Measurements from ENCODE around the gene FBXL7. TPM values are rescaled to one million over a fixed set of nuclear protein-coding genes. Genes with fewer than 3 reads are reported as not detected.

FBXL7 gene
- total RNA-seq, 1 donor from 2014 or later = 12.3 TPM

DNA sequence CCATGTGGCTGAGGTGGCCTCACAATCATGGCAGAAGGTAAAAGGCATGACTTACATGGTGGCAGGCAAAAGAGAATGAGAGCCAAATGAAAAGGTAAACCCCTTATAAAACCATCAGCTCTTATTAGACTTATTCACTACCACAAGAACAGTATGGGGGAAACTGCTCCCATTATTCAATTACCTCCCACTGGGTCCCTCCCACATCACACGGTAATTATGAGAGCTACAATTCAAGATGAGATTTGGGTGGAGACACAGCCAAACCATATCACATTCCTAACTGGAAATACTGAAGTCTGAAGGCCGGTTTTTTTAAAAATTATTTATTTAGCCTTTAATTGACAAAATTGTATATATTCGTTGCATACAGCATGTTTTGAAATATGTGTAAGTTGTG lies 28.5 kb downstream of the FBXL7 start:
- H3K27me3 Mint-ChIP-seq (ENCODE audit: insufficient read depth, low read depth) = no peaks in the 10 kb centered on the region

DNA sequence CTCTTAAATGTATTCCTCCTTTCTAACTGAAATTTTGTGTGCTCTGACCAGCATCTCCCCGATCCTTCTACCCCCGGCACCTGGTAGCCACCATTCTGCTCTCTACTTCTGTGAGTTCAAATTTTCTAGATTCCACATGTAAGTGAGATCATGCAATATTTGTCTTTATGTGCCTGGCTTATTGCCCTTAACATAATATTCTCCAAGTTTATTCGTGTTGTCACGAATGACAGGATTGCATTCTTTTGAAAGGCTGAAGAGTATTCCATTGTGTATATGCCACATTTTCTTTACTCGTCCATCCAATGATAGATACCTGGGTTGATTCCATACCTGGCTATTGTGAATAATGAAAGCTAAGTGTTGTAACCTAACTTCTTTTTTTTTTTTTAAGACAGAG lies 29.0 kb downstream of the FBXL7 start:
- no peaks in the 10 kb centered on the region for H3K36me3 ChIP-seq
- Mint-ChIP-seq H3K9me3 (peaks cover 14% of the 10 kb centered on the region), H3K36me3 (peaks cover 30% of the 10 kb centered on the region), H3K27me3 (ENCODE audit: insufficient read depth, low read depth) (no peaks in the 10 kb centered on the region), H3K4me1 (no peaks in the 10 kb centered on the region), H3K27ac (no peak overlapping the region), H3K4me3 (no peak overlapping the region)
- H3K79me2 ChIP-seq (ENCODE audit: low read depth) = peaks cover 71% of the 10 kb centered on the region
- no peak overlapping the region for H3K4me2 ChIP-seq
- no peak overlapping the region for H3K4me3 ChIP-seq
- no peak overlapping the region for H3K27ac ChIP-seq
- no peak for DNase-seq (ENCODE audit: low spot score)
- no peaks in the 10 kb centered on the region for H3K4me1 ChIP-seq
- no peaks in the 10 kb centered on the region for H3K9me3 ChIP-seq (ENCODE audit: low read depth)
- no peak overlapping the region for H3K9ac ChIP-seq
- no peaks in the 10 kb centered on the region for H4K20me1 ChIP-seq (ENCODE audit: low read depth)
- TF ChIP-seq, protein P1, sequence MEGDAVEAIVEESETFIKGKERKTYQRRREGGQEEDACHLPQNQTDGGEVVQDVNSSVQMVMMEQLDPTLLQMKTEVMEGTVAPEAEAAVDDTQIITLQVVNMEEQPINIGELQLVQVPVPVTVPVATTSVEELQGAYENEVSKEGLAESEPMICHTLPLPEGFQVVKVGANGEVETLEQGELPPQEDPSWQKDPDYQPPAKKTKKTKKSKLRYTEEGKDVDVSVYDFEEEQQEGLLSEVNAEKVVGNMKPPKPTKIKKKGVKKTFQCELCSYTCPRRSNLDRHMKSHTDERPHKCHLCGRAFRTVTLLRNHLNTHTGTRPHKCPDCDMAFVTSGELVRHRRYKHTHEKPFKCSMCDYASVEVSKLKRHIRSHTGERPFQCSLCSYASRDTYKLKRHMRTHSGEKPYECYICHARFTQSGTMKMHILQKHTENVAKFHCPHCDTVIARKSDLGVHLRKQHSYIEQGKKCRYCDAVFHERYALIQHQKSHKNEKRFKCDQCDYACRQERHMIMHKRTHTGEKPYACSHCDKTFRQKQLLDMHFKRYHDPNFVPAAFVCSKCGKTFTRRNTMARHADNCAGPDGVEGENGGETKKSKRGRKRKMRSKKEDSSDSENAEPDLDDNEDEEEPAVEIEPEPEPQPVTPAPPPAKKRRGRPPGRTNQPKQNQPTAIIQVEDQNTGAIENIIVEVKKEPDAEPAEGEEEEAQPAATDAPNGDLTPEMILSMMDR (IDR thresholded peaks at IDR 0.05) = no peak
- no peak for TF ChIP-seq EZH2 (IDR thresholded peaks at IDR 0.05)
- TF ChIP-seq EZH2phosphoT487 (IDR thresholded peaks at IDR 0.05) = no peak
- no peaks in the 10 kb centered on the region for H3K27me3 ChIP-seq
- H2AFZ ChIP-seq (replicated peaks) = no peak overlapping the region
- no peaks in the 10 kb centered on the region for H3F3A ChIP-seq (ENCODE audit: low read depth)

More for the DNA sequence above, 28.5 kb downstream of the FBXL7 start:
- no peaks in the 10 kb centered on the region for H3K4me1 ChIP-seq
- H3K27me3 ChIP-seq = no peaks in the 10 kb centered on the region
- DNase-seq (ENCODE audit: low spot score) = no peak
- no peak overlapping the region for H3K27ac ChIP-seq
- H3K79me2 ChIP-seq (ENCODE audit: low read depth) = peaks cover 70% of the 10 kb centered on the region
- TF ChIP-seq, protein P1 (IDR thresholded peaks at IDR 0.05) = no peak
- TF ChIP-seq EZH2 (IDR thresholded peaks at IDR 0.05) (no peak), EZH2phosphoT487 (IDR thresholded peaks at IDR 0.05) (no peak)
- no peak overlapping the region for H3K4me3 ChIP-seq
- H3K27ac Mint-ChIP-seq = no peak overlapping the region
- H4K20me1 ChIP-seq (ENCODE audit: low read depth) = no peaks in the 10 kb centered on the region
- peaks cover 29% of the 10 kb centered on the region for H3K36me3 Mint-ChIP-seq
- H3K9me3 ChIP-seq (ENCODE audit: low read depth) = no peaks in the 10 kb centered on the region
- H3F3A ChIP-seq (ENCODE audit: low read depth) = no peaks in the 10 kb centered on the region
- no peaks in the 10 kb centered on the region for H3K36me3 ChIP-seq
- no peak overlapping the region for H3K9ac ChIP-seq
- H3K4me1 Mint-ChIP-seq = no peaks in the 10 kb centered on the region
- no peak overlapping the region for H3K4me3 Mint-ChIP-seq
- peaks cover 11% of the 10 kb centered on the region for H3K9me3 Mint-ChIP-seq
- H2AFZ ChIP-seq (replicated peaks) = no peak overlapping the region
- H3K4me2 ChIP-seq = no peak overlapping the region

DNA sequence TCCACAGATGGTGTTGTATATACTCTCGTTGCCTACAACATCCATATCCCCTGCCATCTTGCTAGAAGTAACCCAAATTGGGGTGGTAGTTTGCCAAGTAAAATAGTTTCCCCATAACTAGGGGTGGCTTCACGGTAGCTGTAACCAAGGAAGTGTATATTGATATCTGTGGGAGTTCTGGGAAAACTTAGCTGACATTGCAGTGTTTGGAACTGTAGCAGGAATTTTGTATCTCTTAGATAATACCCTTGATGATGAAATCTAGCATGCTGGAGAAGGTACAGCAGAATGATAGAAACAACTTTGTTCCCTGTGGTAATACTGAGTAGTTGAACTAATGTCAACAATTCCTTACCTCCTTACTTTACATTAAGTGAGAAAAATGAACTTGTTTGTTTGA lies 29.8 kb downstream of the FBXL7 start:
- TF ChIP-seq, protein P1 (IDR thresholded peaks at IDR 0.05) = no peak
- TF ChIP-seq EZH2 (IDR thresholded peaks at IDR 0.05) (no peak), EZH2phosphoT487 (IDR thresholded peaks at IDR 0.05) (no peak)
- Mint-ChIP-seq H3K4me1 (no peaks in the 10 kb centered on the region), H3K9me3 (peaks cover 21% of the 10 kb centered on the region), H3K36me3 (peaks cover 28% of the 10 kb centered on the region), H3K27me3 (ENCODE audit: insufficient read depth, low read depth) (no peaks in the 10 kb centered on the region), H3K27ac (no peak overlapping the region), H3K4me3 (no peak overlapping the region)
- no peaks in the 10 kb centered on the region for H3K36me3 ChIP-seq
- H3K27ac ChIP-seq = no peak overlapping the region
- no peak overlapping the region for H3K4me2 ChIP-seq
- no peaks in the 10 kb centered on the region for H4K20me1 ChIP-seq (ENCODE audit: low read depth)
- no peak overlapping the region for H2AFZ ChIP-seq (replicated peaks)
- H3K9me3 ChIP-seq (ENCODE audit: low read depth) = no peaks in the 10 kb centered on the region
- H3K4me1 ChIP-seq = no peaks in the 10 kb centered on the region
- peaks cover 71% of the 10 kb centered on the region for H3K79me2 ChIP-seq (ENCODE audit: low read depth)
- no peak for DNase-seq (ENCODE audit: low spot score)
- no peak overlapping the region for H3K9ac ChIP-seq
- no peaks in the 10 kb centered on the region for H3K27me3 ChIP-seq
- H3F3A ChIP-seq (ENCODE audit: low read depth) = no peaks in the 10 kb centered on the region
- H3K4me3 ChIP-seq = no peak overlapping the region
